Measurements from ENCODE around the gene FCAMR. TPM values are rescaled to one million over a fixed set of nuclear protein-coding genes. Genes with fewer than 3 reads are reported as not detected.

The FCAMR gene
- total and polyA plus RNA-seq, 2 donors (not counting 3 experiments of a cell fraction or from before 2014, with no cell fraction given): not detected

DNA sequence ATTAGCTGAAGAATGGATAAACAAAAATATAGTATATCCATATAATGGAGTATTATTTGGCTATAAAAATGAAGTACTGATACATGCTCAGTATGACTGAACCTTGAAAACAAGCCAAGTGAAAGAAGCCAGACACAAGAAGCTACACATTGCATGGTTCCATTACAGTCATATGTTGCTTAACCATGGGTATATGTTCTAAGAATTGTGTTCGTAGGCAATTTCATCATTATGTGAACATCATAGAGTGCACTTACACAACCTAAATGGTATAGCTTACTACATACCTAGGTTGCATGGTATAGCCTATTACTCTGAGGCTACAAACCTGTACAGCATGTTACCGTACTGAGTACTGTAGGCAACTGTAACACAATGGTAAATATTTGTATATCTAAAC is 28.6 kb upstream of the FCAMR start:
- Histone ChIP-seq H4K20me1 (replicated peaks; ENCODE audit: control insufficient read depth, extremely low read depth, insufficient read depth, low read length) (no peaks in the 10 kb centered on the region), H3K27ac (ENCODE audit: insufficient read depth, low read depth, low read length) (no peak overlapping the region), H3K9ac (replicated peaks; ENCODE audit: extremely low read depth, insufficient read depth, low read length) (no peak overlapping the region), H3K9me3 (replicated peaks; ENCODE audit: control insufficient read depth, insufficient read depth, low read length) (no peaks in the 10 kb centered on the region), H3K27me3 (ENCODE audit: control insufficient read depth in 2 of 2, insufficient read depth in 2 of 2, low read length in 2 of 2) (peaks cover 0 to 1% of the 10 kb centered on the region in 2 experiments), H3K4me3 (replicated peaks in 1 of 3; ENCODE audit: insufficient read depth in 1 of 3, low read depth in 1 of 3, low read length in 3 of 3) (no peak overlapping the region), H3K79me2 (ENCODE audit: control insufficient read depth, insufficient read depth, low read length) (no peaks in the 10 kb centered on the region), H2AFZ (ENCODE audit: low read depth, low read length) (no peak overlapping the region), H3K4me2 (ENCODE audit: insufficient read depth, low read length) (no peak overlapping the region), H3K4me1 (ENCODE audit: control insufficient read depth, extremely low read depth, insufficient read depth, low read length) (no peaks in the 10 kb centered on the region), H3K9me1 (replicated peaks; ENCODE audit: control insufficient read depth, extremely low read depth, insufficient read depth, low read length) (no peaks in the 10 kb centered on the region), H3K36me3 (ENCODE audit: control insufficient read depth in 2 of 2, extremely low read depth in 1 of 2, insufficient read depth in 2 of 2, low read length in 2 of 2) (no peaks in the 10 kb centered on the region)
- no peak for TF ChIP-seq GATA2 (IDR thresholded peaks at IDR 0.05; ENCODE audit: insufficient read depth, insufficient read length, low read depth, low read length)
- TF ChIP-seq, protein P1, sequence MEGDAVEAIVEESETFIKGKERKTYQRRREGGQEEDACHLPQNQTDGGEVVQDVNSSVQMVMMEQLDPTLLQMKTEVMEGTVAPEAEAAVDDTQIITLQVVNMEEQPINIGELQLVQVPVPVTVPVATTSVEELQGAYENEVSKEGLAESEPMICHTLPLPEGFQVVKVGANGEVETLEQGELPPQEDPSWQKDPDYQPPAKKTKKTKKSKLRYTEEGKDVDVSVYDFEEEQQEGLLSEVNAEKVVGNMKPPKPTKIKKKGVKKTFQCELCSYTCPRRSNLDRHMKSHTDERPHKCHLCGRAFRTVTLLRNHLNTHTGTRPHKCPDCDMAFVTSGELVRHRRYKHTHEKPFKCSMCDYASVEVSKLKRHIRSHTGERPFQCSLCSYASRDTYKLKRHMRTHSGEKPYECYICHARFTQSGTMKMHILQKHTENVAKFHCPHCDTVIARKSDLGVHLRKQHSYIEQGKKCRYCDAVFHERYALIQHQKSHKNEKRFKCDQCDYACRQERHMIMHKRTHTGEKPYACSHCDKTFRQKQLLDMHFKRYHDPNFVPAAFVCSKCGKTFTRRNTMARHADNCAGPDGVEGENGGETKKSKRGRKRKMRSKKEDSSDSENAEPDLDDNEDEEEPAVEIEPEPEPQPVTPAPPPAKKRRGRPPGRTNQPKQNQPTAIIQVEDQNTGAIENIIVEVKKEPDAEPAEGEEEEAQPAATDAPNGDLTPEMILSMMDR (IDR thresholded peaks at IDR 0.05; ENCODE audit: extremely low read depth in 1 of 2, insufficient read depth in 1 of 2, low read depth in 1 of 2, low read length in 2 of 2): no peak
- ChIA-PET POLR2A (no interaction called here), CTCF (no interaction called here)
- intact Hi-C loops (cut with micrococcal nuclease): no loop called here
- no peak for FAIRE-seq
- no peak for DNase-seq (ENCODE audit: low read depth, low spot score)
- dilution Hi-C loops (cut with MboI; ENCODE audit: extremely low pct_ligation_motif_present, low sequenced_read_pairs): no loop called here
- BruUV-seq (replicated peaks): no TSS peak

DNA sequence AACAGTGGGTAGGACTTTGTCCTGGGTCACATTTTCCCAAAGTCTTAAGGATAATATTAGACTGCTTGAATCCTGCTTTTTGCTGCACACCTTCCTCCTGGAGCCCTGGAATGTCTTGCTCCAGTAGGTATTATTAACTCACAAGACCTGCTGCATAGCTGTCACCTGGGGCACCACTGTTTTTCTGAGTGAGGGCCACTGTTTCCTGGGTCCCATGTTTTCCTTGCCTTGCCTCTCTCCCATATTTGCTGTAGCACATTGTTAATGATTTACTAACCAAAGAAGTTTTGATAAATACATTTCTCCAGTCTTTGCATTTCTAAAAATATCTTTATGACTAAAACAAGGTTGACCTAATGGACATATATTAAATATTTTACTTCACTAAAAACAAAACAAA is 22.5 kb upstream of the FCAMR start:
- no peak overlapping the region for H3K4me2 ChIP-seq (ENCODE audit: insufficient read depth, low read length)
- no TSS peak for BruUV-seq (replicated peaks)
- peaks cover 2 to 8% of the 10 kb centered on the region in 2 experiments for H3K27me3 ChIP-seq (ENCODE audit: control insufficient read depth in 2 of 2, insufficient read depth in 2 of 2, low read length in 2 of 2)
- intact Hi-C loops (cut with micrococcal nuclease): no loop called here
- no peak overlapping the region for H3K9ac ChIP-seq (replicated peaks; ENCODE audit: extremely low read depth, insufficient read depth, low read length)
- no peak for DNase-seq (ENCODE audit: low read depth, low spot score)
- FAIRE-seq: no peak
- no peak overlapping the region for H3K27ac ChIP-seq (ENCODE audit: insufficient read depth, low read depth, low read length)
- no peaks in the 10 kb centered on the region for H4K20me1 ChIP-seq (replicated peaks; ENCODE audit: control insufficient read depth, extremely low read depth, insufficient read depth, low read length)
- H3K4me1 ChIP-seq (ENCODE audit: control insufficient read depth, extremely low read depth, insufficient read depth, low read length): no peaks in the 10 kb centered on the region
- TF ChIP-seq GATA2 (IDR thresholded peaks at IDR 0.05; ENCODE audit: insufficient read depth, insufficient read length, low read depth, low read length) (no peak), FOS (IDR thresholded peaks at IDR 0.05; ENCODE audit: borderline replicate concordance, insufficient read depth, low read length) (no peak), POLR2A (IDR thresholded peaks at IDR 0.05; ENCODE audit: low read depth, low read length) (no peak)
- H3K36me3 ChIP-seq (ENCODE audit: control insufficient read depth in 2 of 2, extremely low read depth in 1 of 2, insufficient read depth in 2 of 2, low read length in 2 of 2): no peaks in the 10 kb centered on the region
- ChIA-PET CTCF (interaction anchor here (1.0 to 5.3 kb wide), 3 partner anchors 11 to 45 kb away, joined by 3 to 20 read pairs (median 3); no protein-coding TSS in a partner anchor), POLR2A (no interaction called here)
- dilution Hi-C loops (cut with MboI; ENCODE audit: extremely low pct_ligation_motif_present, low sequenced_read_pairs): no loop called here
- H3K4me3 ChIP-seq (replicated peaks in 1 of 3; ENCODE audit: insufficient read depth in 1 of 3, low read depth in 1 of 3, low read length in 3 of 3): no peak overlapping the region
- no peaks in the 10 kb centered on the region for H3K9me3 ChIP-seq (replicated peaks; ENCODE audit: control insufficient read depth, insufficient read depth, low read length)
- H2AFZ ChIP-seq (ENCODE audit: low read depth, low read length): no peak overlapping the region
- H3K79me2 ChIP-seq (ENCODE audit: control insufficient read depth, insufficient read depth, low read length): no peaks in the 10 kb centered on the region
- H3K9me1 ChIP-seq (replicated peaks; ENCODE audit: control insufficient read depth, extremely low read depth, insufficient read depth, low read length): no peaks in the 10 kb centered on the region

Measured in endothelial cell of umbilical vein (primary cell).